ENCODE data around the gene KCNJ15. TPM values are rescaled to one million over a fixed set of nuclear protein-coding genes. Genes with fewer than 3 reads are reported as not detected.

Gene KCNJ15
- total and polyA plus RNA-seq, 2 of the 4 experiments (the other 2 are of a cell fraction): under 0.01 to 0.07 TPM

GRCh38 chr21:38240129-38240528 is 16.7 kb upstream of the KCNJ15 start:
- Histone ChIP-seq H3K27me3 (ENCODE audit: control insufficient read depth, insufficient read depth, low read length) (no peaks in the 10 kb centered on the region), H3K14ac (replicated peaks; ENCODE audit: low read depth, low read length) (no peak overlapping the region), H3K18ac (ENCODE audit: low read depth, low read length) (no peak overlapping the region), H4K20me1 (ENCODE audit: insufficient read depth, low read length) (no peaks in the 10 kb centered on the region), H3K36me3 (ENCODE audit: control insufficient read depth, insufficient read depth, low read length) (no peaks in the 10 kb centered on the region), H3K79me1 (ENCODE audit: low read depth in 1 of 2, low read length in 2 of 2) (no peaks in the 10 kb centered on the region), H2BK120ac (ENCODE audit: low read depth, low read length) (no peak overlapping the region), H2AK5ac (ENCODE audit: low read depth, low read length) (no peak overlapping the region), H4K5ac (ENCODE audit: low read depth, low read length) (no peak overlapping the region), H3K9ac (ENCODE audit: low read depth, low read length) (no peak overlapping the region), H3K9me1 (ENCODE audit: insufficient read depth, low read length) (peaks cover 2% of the 10 kb centered on the region; the same call in 1 of the 2 replicates), H3K56ac (ENCODE audit: extremely low read depth, insufficient read depth, low read length) (no peak overlapping the region), H2BK5ac (ENCODE audit: low read depth, low read length, poor library complexity, severe bottlenecking) (no peak overlapping the region), H2AFZ (replicated peaks; ENCODE audit: low read length, poor library complexity) (no peak overlapping the region), H2BK15ac (ENCODE audit: low read depth, low read length) (no peak overlapping the region), H2BK20ac (ENCODE audit: low read depth, low read length) (no peak overlapping the region), H3K9me3 (ENCODE audit: control insufficient read depth, insufficient read depth, low read length) (no peaks in the 10 kb centered on the region; the same call in 1 of the 2 replicates), H3K23ac (ENCODE audit: low read depth, low read length) (no peak overlapping the region), H3K4me2 (ENCODE audit: low read depth, low read length) (no peak overlapping the region), H2AK9ac (replicated peaks; ENCODE audit: low read depth, low read length, poor library complexity) (no peak overlapping the region), H3K27ac (ENCODE audit: insufficient read depth, low read length) (no peak overlapping the region), H3K4me1 (ENCODE audit: control insufficient read depth, insufficient read depth, low read length) (peaks cover 6% of the 10 kb centered on the region; the same call in 1 of the 2 replicates), H3K4me3 (ENCODE audit: insufficient read depth, low read depth, low read length) (no peak overlapping the region), H4K8ac (ENCODE audit: low read depth in 2 of 2, low read length in 2 of 2) (no peak overlapping the region), H4K91ac (ENCODE audit: insufficient read depth, low read depth, low read length) (no peak overlapping the region), H3K4ac (ENCODE audit: low read depth, low read length) (no peak overlapping the region)
- intact Hi-C loops (cut with micrococcal nuclease) (no loop called here), in situ Hi-C loops (cut with MboI; ENCODE audit: low sequenced_read_pairs) (no loop called here), dilution Hi-C loops (cut with HindIII; ENCODE audit: low sequenced_read_pairs, unreplicated experiment) (no loop called here)
- TF ChIP-seq MAFK (IDR thresholded peaks at IDR 0.05; ENCODE audit: low read depth, low read length) (no peak), USF2 (IDR thresholded peaks at IDR 0.05; ENCODE audit: low read depth, low read length) (no peak)
- no peak for DNase-seq
- no CpG with 5 or more reads among the region's 1 CpG for WGBS, 2 experiments (ENCODE audit: extremely low coverage in 2 of 2, insufficient read length in 1 of 2)
- BruUV-seq (replicated peaks): no TSS peak
- ChIA-PET POLR2A (ENCODE audit: unreplicated experiment) (no interaction called here), CTCF (no interaction called here)
- no peak for ATAC-seq (ENCODE audit: low read depth)

Measured in IMR-90 (cell line).